ENCODE data around the gene P2RX1.

Gene P2RX1

GRCh38 chr17:3923466-3924190 lies 7.4 kb upstream of the P2RX1 start:
- no peak for DNase-seq

- DNase-seq: no peak
Observed at GRCh38 chr17:3922765-3923164, 6.5 kb upstream of the P2RX1 start.

- DNase-seq: no peak
Observed at GRCh38 chr17:3921502-3922319, 5.4 kb upstream of the P2RX1 start.

- DNase-seq: no peak
Observed at GRCh38 chr17:3921006-3921405, 4.7 kb upstream of the P2RX1 start.

GRCh38 chr17:3919123-3919624 lies 2.9 kb upstream of the P2RX1 start:
- no peak for DNase-seq

- DNase-seq: no peak
Observed at GRCh38 chr17:3918372-3919122, 2.3 kb upstream of the P2RX1 start.

- DNase-seq: no peak
Observed at GRCh38 chr17:3917391-3917931, 1.2 kb upstream of the P2RX1 start.

GRCh38 chr17:3916825-3917224 lies 560 bp upstream of the P2RX1 start:
- no peak for DNase-seq

GRCh38 chr17:3915581-3915994 lies 677 bp downstream of the P2RX1 start:
- no peak for DNase-seq

GRCh38 chr17:3914312-3914670 lies 2.0 kb downstream of the P2RX1 start:
- DNase-seq: no peak

GRCh38 chr17:3913531-3914311 lies 2.5 kb downstream of the P2RX1 start:
- peak; percentile 36 to 85 (median 70) for DNase-seq

GRCh38 chr17:3912827-3913226 lies 3.4 kb downstream of the P2RX1 start:
- DNase-seq: no peak

GRCh38 chr17:3911271-3912053 lies 4.8 kb downstream of the P2RX1 start:
- peak; percentile 69 to 90 (median 76) for DNase-seq

GRCh38 chr17:3910420-3911270 lies 5.6 kb downstream of the P2RX1 start:
- peak in 1 of 6 experiments; percentile 35 for DNase-seq

GRCh38 chr17:3909257-3909656 lies 7.0 kb downstream of the P2RX1 start:
- DNase-seq: no peak

GRCh38 chr17:3907483-3908216 lies 8.6 kb downstream of the P2RX1 start:
- no peak for DNase-seq

GRCh38 chr17:3906881-3907280 lies 9.4 kb downstream of the P2RX1 start:
- DNase-seq: no peak

GRCh38 chr17:3905017-3905520 lies 11.2 kb downstream of the P2RX1 start:
- DNase-seq: no peak

- no peak for DNase-seq
Observed at GRCh38 chr17:3904501-3904900, 11.8 kb downstream of the P2RX1 start.

Measured in stimulated activated naive CD4-positive, alpha-beta T cell (primary cell).